ENCODE data around the gene GIT1. TPM values are rescaled to one million over a fixed set of nuclear protein-coding genes. Genes with fewer than 3 reads are reported as not detected.
A peak's percentile ranks its signal among the peaks of the same experiment; 100 is the strongest.

Gene GIT1
- total RNA-seq, 4 donors from 2014 or later, result 31.9 to 66.7 (median 52.6) TPM

- DNase-seq, result peak; percentile 94 to 98 (median 97)
- Histone ChIP-seq H3K27me3 (no peaks in the 10 kb centered on the region), H3K9me3 (no peaks in the 10 kb centered on the region), H3K4me1 (peaks cover 0 to 43% (median 20%) of the 10 kb centered on the region in 4 donors), H3K27ac (peak within 1 kb of the TSS; percentile 90 to 94 (median 94)), H3K36me3 (peaks cover 0 to 1% (median 0%) of the 10 kb centered on the region in 3 donors), H3K4me3 (peak within 1 kb of the TSS; percentile 66 to 74 (median 69))
- TF ChIP-seq, protein P1, sequence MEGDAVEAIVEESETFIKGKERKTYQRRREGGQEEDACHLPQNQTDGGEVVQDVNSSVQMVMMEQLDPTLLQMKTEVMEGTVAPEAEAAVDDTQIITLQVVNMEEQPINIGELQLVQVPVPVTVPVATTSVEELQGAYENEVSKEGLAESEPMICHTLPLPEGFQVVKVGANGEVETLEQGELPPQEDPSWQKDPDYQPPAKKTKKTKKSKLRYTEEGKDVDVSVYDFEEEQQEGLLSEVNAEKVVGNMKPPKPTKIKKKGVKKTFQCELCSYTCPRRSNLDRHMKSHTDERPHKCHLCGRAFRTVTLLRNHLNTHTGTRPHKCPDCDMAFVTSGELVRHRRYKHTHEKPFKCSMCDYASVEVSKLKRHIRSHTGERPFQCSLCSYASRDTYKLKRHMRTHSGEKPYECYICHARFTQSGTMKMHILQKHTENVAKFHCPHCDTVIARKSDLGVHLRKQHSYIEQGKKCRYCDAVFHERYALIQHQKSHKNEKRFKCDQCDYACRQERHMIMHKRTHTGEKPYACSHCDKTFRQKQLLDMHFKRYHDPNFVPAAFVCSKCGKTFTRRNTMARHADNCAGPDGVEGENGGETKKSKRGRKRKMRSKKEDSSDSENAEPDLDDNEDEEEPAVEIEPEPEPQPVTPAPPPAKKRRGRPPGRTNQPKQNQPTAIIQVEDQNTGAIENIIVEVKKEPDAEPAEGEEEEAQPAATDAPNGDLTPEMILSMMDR (IDR thresholded peaks at IDR 0.05), result no peak
- TF ChIP-seq POLR2A (IDR thresholded peaks at IDR 0.05), result peak; percentile 65 to 88
Measured at GRCh38 chr17:29568331-29569244, 20.9 kb downstream of the GIT1 start, which contains the start of gene TP53I13. Gene TP53I13 (plus strand): TSS chr17:29568701. CDS start chr17:29568759, 58 bp downstream.

DNA sequence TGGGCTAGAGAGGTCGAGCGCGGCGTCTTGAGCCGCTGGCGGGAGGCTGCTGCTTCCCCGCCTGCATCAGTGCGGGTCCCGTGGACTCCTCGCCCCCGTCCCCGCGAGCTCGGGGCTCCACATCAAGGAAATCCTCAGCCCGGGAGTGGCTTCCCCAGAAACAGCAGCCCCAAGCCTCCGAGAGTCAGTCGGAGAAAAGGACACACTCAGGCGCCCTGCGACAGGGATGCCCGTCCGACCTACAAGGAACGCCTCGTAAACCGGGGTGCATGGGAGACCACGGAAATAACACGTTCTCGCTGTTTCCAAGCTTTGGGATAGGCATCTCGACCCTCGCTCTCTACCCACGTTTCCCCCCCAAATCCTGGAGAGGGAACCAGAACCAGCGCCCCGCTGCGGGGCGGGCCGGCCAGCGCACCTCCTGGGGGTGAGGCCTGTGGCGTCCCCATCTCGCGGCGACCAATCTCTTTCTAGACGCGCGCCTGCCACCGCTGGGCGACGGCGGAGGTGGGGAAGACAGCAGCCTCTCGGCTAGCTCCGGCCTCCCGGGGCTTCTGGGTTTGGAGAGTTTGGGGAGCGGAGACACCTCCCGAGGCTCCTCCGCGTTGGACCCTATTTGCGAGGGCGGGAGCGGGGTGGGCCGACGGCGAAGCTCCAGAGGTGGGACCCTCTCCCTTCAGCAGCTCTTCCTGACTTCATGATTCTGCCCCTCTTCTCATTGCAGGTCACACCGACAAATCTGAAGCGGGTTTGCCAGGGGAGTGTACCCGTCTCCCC is 21.7 kb downstream of the GIT1 start:
- Histone ChIP-seq H3K4me3 (peak overlapping the region; percentile 66 to 74 (median 69)), H3K36me3 (no peaks in the 10 kb centered on the region), H3K27me3 (no peaks in the 10 kb centered on the region), H3K4me1 (peaks cover 0 to 38% (median 18%) of the 10 kb centered on the region in 4 donors), H3K9me3 (no peaks in the 10 kb centered on the region), H3K27ac (peak overlapping the region; percentile 90 to 94 (median 94))
- no peak for TF ChIP-seq POLR2A (IDR thresholded peaks at IDR 0.05)
- TF ChIP-seq, protein P1 (IDR thresholded peaks at IDR 0.05), result peak in 5 of 6 experiments; percentile 28 to 56 (median 52)
- peak; percentile 81 to 93 (median 84) for DNase-seq

DNA sequence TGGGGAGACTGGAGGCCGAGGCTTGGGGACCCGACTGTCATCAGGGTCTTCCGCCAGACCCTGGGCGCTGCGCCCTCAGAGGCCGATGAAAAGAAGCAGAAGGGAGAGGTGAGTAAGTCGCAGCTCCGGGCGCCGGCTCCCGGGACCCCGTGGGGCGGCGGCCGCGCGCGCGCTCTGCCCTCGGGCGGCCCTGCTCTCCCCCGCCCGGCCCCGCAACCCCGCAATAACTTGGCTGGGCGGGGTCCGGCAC is 22.2 kb downstream of the GIT1 start:
- DNase-seq, result no peak
- Histone ChIP-seq H3K4me3 (peak overlapping the region; percentile 66 to 74 (median 69)), H3K36me3 (peaks cover 0 to 5% (median 0%) of the 10 kb centered on the region in 3 donors), H3K4me1 (peaks cover 0 to 38% (median 22%) of the 10 kb centered on the region in 4 donors), H3K9me3 (no peaks in the 10 kb centered on the region), H3K27me3 (no peaks in the 10 kb centered on the region), H3K27ac (peak overlapping the region; percentile 90 to 94 (median 94))
- TF ChIP-seq, protein P1 (IDR thresholded peaks at IDR 0.05), result no peak
- no peak for TF ChIP-seq POLR2A (IDR thresholded peaks at IDR 0.05)

DNA sequence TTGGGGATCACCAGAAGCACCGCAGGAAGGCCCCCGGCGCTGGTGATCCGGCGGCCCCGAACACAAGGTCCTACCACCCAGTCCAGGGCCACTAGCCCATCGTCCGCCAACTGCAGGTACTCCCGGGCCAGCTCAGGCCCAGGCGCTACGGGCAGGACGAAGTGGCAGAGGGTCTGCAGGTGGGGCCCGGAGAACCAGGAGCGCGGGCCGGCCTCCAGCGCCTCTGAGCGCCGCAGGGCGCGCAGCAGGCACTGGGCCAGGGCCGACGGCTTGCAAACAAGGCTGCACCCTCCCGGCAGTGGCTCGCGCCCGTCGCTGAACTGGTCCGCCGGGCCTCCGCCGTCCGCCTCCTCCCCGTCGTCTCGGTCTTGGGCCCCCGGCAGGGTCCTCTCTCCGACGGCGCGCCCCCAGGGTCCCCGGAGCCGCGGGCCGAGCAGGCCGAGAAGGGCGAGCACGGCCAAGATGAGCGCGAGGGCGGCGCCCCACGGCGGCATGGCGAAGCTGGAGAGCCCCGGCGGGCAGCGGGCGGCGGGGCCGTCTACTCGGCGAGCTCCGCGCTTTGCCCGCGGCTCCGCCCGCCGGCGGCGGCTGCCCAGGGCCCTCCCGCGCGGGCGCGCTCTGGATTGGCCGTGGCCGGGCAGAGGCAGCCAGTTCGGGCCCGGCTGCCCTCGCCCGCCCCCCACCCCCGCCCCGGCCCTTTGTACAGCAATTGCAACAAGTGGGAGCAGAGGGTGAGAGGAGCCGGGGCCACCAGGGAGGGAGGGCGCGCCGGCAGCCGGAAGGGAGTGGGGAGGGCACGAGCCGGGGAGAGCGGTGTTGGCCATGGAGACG is 22.8 kb downstream of the GIT1 start, which contains the start of gene ABHD15:
Gene ABHD15 (minus strand): TSS at position 565 of the 831 bp plus-strand sequence. CDS start 71 bp downstream, at position 494.
- no peaks in the 10 kb centered on the region for H3K27me3 ChIP-seq
- peak within 1 kb of the TSS; percentile 90 to 94 (median 94) for H3K27ac ChIP-seq
- H3K36me3 ChIP-seq, result peaks cover 0 to 9% (median 0%) of the 10 kb centered on the region in 3 donors
- peaks cover 0 to 41% (median 25%) of the 10 kb centered on the region in 4 donors for H3K4me1 ChIP-seq
- TF ChIP-seq POLR2A (IDR thresholded peaks at IDR 0.05), result peak; percentile 60 to 80
- TF ChIP-seq, protein P1 (IDR thresholded peaks at IDR 0.05), result peak in 2 of 6 experiments; percentile 8 to 18
- DNase-seq, result peak; percentile 73 to 91 (median 90)
- H3K4me3 ChIP-seq, result peak within 1 kb of the TSS; percentile 66 to 74 (median 69)
- H3K9me3 ChIP-seq, result no peaks in the 10 kb centered on the region
